GM10266 (cell line): Measurements from ENCODE around the gene MAPKAPK2.

Source experiments
- DNase-seq: peaks from one replicate; pipeline ENCODE4 v3.0.0; 2012; ENCODE audit errors: extremely low spot score
- TF ChIP-seq, protein P1 (sequence below): IDR thresholded peaks from 2 replicates; pipeline ENCODE4 v1.5.1; 2012; ENCODE audit warnings: mild to moderate bottlenecking, low read depth; ENCODE audit not compliant: control insufficient read depth, insufficient read depth; ENCODE audit errors: missing control alignments

MAPKAPK2 gene

DNA sequence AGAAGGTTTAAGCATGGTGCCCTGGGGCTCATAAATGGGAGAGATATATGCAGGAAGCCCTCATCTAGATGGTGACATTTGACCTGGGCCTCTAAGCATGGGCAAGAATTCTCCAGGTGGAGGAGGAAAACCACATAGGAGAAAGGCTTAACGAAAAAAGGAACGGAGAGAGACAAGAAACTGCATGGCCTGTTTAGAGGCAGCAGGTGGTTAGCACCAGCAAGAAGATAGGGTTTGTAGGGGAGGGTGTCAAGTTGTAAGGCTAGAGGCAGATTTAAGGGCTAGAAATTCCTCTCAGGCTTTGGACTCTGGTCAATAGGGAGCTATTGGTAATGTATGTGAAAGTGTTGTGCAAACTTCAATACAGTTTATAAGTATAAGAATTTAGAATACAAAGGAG, 8.2 kb upstream of the MAPKAPK2 start:
- TF ChIP-seq, protein P1, sequence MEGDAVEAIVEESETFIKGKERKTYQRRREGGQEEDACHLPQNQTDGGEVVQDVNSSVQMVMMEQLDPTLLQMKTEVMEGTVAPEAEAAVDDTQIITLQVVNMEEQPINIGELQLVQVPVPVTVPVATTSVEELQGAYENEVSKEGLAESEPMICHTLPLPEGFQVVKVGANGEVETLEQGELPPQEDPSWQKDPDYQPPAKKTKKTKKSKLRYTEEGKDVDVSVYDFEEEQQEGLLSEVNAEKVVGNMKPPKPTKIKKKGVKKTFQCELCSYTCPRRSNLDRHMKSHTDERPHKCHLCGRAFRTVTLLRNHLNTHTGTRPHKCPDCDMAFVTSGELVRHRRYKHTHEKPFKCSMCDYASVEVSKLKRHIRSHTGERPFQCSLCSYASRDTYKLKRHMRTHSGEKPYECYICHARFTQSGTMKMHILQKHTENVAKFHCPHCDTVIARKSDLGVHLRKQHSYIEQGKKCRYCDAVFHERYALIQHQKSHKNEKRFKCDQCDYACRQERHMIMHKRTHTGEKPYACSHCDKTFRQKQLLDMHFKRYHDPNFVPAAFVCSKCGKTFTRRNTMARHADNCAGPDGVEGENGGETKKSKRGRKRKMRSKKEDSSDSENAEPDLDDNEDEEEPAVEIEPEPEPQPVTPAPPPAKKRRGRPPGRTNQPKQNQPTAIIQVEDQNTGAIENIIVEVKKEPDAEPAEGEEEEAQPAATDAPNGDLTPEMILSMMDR: no peak
- no peak for DNase-seq

DNA sequence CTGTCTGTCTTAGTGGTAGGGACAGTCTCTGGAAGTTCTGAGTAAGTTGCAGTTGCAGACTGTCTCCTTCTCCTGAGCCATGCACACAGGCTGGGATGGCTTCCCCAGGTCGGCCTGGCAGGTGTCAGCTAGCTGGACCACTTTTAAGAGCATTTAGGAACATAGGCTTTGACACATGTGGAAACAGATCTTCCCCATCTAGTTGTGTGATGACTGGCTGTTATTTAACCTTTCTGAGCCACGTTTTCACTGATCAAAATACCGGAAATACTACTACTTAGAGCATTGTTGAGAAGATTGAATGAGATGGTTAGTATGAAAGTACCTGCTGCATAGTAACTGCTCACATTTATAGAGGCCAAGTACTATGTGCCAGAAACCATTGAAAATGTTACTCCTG, 6.2 kb upstream of the MAPKAPK2 start:
- DNase-seq: no peak
- TF ChIP-seq, protein P1: no peak

DNA sequence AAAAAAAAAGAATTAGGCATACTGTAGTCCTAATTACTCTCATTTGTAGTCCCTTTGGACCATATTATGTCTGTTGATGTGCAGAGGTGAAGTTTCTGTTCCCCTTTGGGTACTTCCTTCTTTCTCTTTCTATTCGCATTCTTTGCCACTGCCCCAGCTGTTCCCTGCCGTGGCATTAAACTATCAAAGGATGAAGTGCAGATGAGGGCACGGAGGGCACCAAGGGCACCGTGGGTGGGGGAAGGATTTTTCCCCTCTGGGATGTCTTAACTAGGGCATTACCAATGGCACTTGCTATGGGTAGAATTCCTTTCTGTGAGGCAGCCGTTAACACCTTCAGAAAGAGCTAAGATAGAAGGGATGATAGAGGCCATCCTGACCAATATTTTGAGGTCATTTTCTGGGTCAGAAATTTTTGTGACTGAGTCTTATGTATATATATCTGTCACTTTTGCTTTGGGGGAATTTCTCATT, 4.9 kb upstream of the MAPKAPK2 start:
- TF ChIP-seq, protein P1: no peak
- peak; percentile 78 for DNase-seq

DNA sequence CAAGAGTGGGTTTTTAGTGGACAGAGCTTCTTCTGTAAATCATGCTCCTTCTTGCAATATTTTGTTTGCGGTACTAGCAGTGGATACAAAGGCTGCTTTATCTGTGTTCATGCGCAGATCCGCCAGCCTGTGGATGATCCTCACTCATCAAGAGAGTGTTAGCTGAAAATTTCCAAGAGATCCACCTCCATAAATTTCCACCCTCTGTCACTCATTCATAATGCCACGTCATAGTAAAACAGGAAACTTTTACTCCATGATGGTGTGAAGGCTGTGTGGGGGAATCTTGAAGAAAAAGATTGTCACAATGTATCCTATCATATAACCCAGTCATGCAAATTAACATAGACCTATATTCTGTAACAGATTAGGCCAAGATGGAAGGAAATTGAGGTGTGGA, 4.4 kb upstream of the MAPKAPK2 start:
- TF ChIP-seq, protein P1: no peak
- DNase-seq: no peak

DNA sequence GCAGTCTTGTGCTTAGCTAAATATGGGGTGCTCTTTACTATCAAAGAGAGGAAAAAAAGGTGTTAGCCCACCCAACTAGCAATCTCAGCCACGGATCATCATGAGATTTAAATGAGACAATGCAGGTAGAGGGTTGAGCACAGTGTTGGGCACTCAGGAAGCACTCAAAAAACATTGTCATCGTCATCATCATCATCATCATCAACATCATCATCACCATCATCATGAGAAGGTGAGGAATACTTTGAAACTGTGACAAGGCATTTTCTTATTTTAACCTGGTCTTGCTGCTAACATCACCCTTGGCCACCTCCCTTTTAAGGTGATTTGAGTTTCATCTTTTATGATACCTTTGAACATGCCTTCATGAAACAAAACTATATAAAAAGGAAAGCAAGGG, 3.3 kb upstream of the MAPKAPK2 start:
- TF ChIP-seq, protein P1: no peak
- no peak for DNase-seq

DNA sequence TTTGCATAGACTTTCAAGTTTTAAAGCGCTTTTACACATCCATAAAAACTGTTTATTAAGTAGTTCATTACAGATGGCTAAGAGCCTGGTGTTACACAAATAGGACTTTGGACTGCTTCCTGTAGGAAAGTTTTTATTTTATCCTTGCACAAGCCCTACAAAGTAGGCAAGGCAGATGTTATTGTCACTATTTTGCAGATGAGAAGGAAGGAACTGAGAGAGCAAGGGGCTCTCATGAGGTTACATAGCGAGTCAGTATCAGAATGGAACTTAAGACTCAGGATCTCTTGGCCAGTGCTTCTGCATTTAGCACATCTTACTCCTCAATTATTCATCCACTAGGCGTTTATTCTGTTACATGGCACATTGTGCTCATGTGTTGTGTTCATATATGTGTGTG, 2.6 kb upstream of the MAPKAPK2 start:
- DNase-seq: peak; percentile 42
- TF ChIP-seq, protein P1: no peak

DNA sequence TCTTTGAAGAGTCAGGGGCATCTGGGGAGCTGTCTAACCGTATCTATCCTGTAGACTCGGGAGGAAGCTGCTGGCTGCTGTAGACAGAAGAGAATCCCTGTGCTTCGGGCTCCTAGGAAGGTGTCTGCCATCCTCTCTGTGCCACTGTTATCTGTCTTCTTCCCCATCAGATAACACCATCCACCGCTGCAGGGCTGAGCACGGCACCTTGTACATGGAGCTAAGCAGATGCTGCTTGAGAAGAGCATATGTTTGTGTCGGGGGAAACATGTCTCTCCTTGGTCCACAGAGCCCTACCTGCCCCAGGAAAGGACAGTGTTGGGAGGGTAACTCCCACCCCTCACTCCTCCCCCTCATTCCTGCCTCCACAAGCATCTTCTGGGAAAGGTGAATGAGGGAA, 1.4 kb upstream of the MAPKAPK2 start:
- TF ChIP-seq, protein P1: no peak

More for the DNA sequence above, 1.4 kb upstream of the MAPKAPK2 start:
- DNase-seq: no peak
